GM21723 (cell line): Measurements from ENCODE around the gene ZGPAT.
A peak's percentile ranks its signal among the peaks of the same experiment; 100 is the strongest.
"Not testable (repeated sequence)": the region's sequence is repeated elsewhere in the genome, so short reads cannot be mapped to it uniquely, and the experiment has no call there.

Experiments
- ATAC-seq: cut with Tn5 transposase; IDR thresholded peaks from one replicate; pipeline ENCODE4 v1.9.1; 2021; ENCODE audit warnings: mild to moderate bottlenecking, moderate library complexity; ENCODE audit not compliant: unreplicated experiment

ZGPAT gene

GRCh38 chr20:63702036-63702665 is 5.7 kb upstream of the ZGPAT start:
- no peak for ATAC-seq

GRCh38 chr20:63702751-63703470 is 4.9 kb upstream of the ZGPAT start:
- ATAC-seq: no peak

GRCh38 chr20:63703471-63703975 is 4.3 kb upstream of the ZGPAT start:
- ATAC-seq: no peak

- no peak for ATAC-seq
These were observed 3.7 kb upstream of the ZGPAT start for GRCh38 chr20:63703976-63704748.

GRCh38 chr20:63704749-63705117 is 3.1 kb upstream of the ZGPAT start:
- no peak for ATAC-seq

- no peak for ATAC-seq
These were observed 2.4 kb upstream of the ZGPAT start for GRCh38 chr20:63705232-63706026.

- ATAC-seq: no peak
These were observed 1.7 kb upstream of the ZGPAT start for GRCh38 chr20:63706027-63706695.

- peak; percentile 30 for ATAC-seq
These were observed 834 bp upstream of the ZGPAT start for GRCh38 chr20:63706852-63707557.

GRCh38 chr20:63708301-63709148 is 686 bp downstream of the ZGPAT start:
- peak; percentile 19 for ATAC-seq

GRCh38 chr20:63709149-63709527 is 1.3 kb downstream of the ZGPAT start:
- no peak for ATAC-seq

- ATAC-seq: no peak
These were observed 3.3 kb downstream of the ZGPAT start for GRCh38 chr20:63711085-63711645.

- ATAC-seq: no peak
These were observed 4.4 kb downstream of the ZGPAT start for GRCh38 chr20:63712191-63712590.

GRCh38 chr20:63714858-63715257 is 7.0 kb downstream of the ZGPAT start:
- ATAC-seq: no peak

GRCh38 chr20:63718996-63719395 is 11.2 kb downstream of the ZGPAT start:
- ATAC-seq: no peak

GRCh38 chr20:63722967-63723622 is 15.3 kb downstream of the ZGPAT start:
- ATAC-seq: not testable (repeated sequence)

GRCh38 chr20:63730189-63730733 is 22.4 kb downstream of the ZGPAT start:
- not testable (repeated sequence) for ATAC-seq

- no peak for ATAC-seq
These were observed 23.6 kb downstream of the ZGPAT start for GRCh38 chr20:63731410-63731809.
